HL-60 (cell line): Measurements from ENCODE around the gene GGTA1.

Experiments used
- CTCF ChIP-seq: IDR thresholded peaks from one replicate; pipeline ENCODE4 v1.5.1; 2011; ENCODE audit warnings: low read length, control low read depth, inconsistent platforms; ENCODE audit not compliant: insufficient read depth
- POLR2AphosphoS5 ChIP-seq: IDR thresholded peaks from 2 replicates; pipeline ENCODE4 v1.6.1; 2012; ENCODE audit warnings: low read depth

- TF ChIP-seq CTCF (no peak), POLR2AphosphoS5 (no peak)
Measured at GRCh38 chr9:121424024-121424432, 75.6 kb downstream of the GGTA1 start.
